Transverse colon (tissue), 4 donors: ENCODE data around the gene LRRC2. TPM values are rescaled to one million over a fixed set of nuclear protein-coding genes. Genes with fewer than 3 reads are reported as not detected.
"Not testable (repeated sequence)": the region's sequence is repeated elsewhere in the genome, so short reads cannot be mapped to it uniquely, and the experiment has no call there.

Experiments
- DNase-seq: peaks from one replicate; pipeline ENCODE4 v3.0.0-alpha.2; 2019
- H3K27ac ChIP-seq, 4 donors: fragments of 200-600 bp; sonication (generic); 2 replicates each; pipeline ENCODE4 v1.5.1; 2016 to 2018; ENCODE audit warnings: inconsistent platforms in 4 of 4
- H3K27me3 ChIP-seq: fragments of 200-600 bp; sonication (generic); 2 replicates; pipeline ENCODE4 v1.5.1; 2017; ENCODE audit warnings: inconsistent platforms
- H3K36me3 ChIP-seq, 4 donors: fragments of 200-600 bp; sonication (generic); 2 replicates each; pipeline ENCODE4 v1.5.1; 2017 to 2019; ENCODE audit warnings: inconsistent platforms in 4 of 4
- H3K4me1 ChIP-seq, 4 donors: fragments of 200-600 bp; sonication (generic); 2 replicates each; pipeline ENCODE4 v1.5.1; 2017 to 2020; ENCODE audit warnings: inconsistent platforms in 4 of 4
- H3K4me3 ChIP-seq, 4 donors: fragments of 200-600 bp; sonication (generic); 1 replicate in 1 of 4; 2 replicates in 3 of 4; pipeline versions ENCODE4 v1.5.1 to v1.6.1; 2017 to 2019; ENCODE audit warnings: inconsistent platforms in 4 of 4
- H3K9me3 ChIP-seq, 2 donors: fragments of 200-600 bp; sonication (generic); 2 replicates each; pipeline ENCODE4 v1.5.1; 2017 to 2019; ENCODE audit warnings: inconsistent platforms in 2 of 2
- CTCF ChIP-seq, 5 experiments: fragments of 200-600 bp in 3 of 5; fragments of 450-650 bp in 2 of 5; sonication (generic) in 3 of 5; IDR thresholded peaks; 1 replicate in 2 of 5; 2 replicates in 3 of 5; pipeline ENCODE4 v1.5.1; 2016 to 2017; ENCODE audit warnings: antibody characterized with exemption in 5 of 5, inconsistent platforms in 3 of 5, mild to moderate bottlenecking in 2 of 5, moderate library complexity in 1 of 5
- EP300 ChIP-seq: sonication (generic); formaldehyde crosslinking; IDR thresholded peaks from one replicate; pipeline ENCODE4 v1.6.1; 2017; ENCODE audit warnings: antibody characterized with exemption, low read depth
- POLR2A ChIP-seq: fragments of 450-650 bp; IDR thresholded peaks from one replicate; pipeline ENCODE4 v1.6.1; 2016; ENCODE audit warnings: antibody characterized with exemption, mild to moderate bottlenecking, moderate library complexity
- POLR2AphosphoS5 ChIP-seq, 3 donors: sonication (generic); formaldehyde crosslinking; IDR thresholded peaks; one replicate each; pipeline ENCODE4 v1.6.1; 2016; ENCODE audit warnings: antibody characterized with exemption in 3 of 3
- WGBS, 2 donors: methylation state at CpG; one replicate each; pipeline ENCODE4 v1.1.5; 2018; ENCODE audit warnings: low coverage in 1 of 2; 5-methylcytosine and 5-hydroxymethylcytosine counted together
- in situ Hi-C, 4 donors: fragments of 200-750 bp; cut with MboI; loops; one replicate each; pipeline versions ENCODE4 v1.15.0 to v1.15.1; 2017; ENCODE audit warnings: low sequenced_read_pairs in 3 of 4, low pct_ligation_motif_present in 1 of 4, low pct_unique_long_range_greater_than_20kb in 1 of 4
- intact Hi-C: fragments of 100-400 bp; cut with DNase I; formaldehyde crosslinking; loops from one replicate; pipeline ENCODE4 v1.15.1; 2023; ENCODE audit warnings: low total_unique reads
- total RNA-seq, 4 donors: library from RNA; depleted of rRNA; stranded (reverse); fragments of >200 nt; gene quantifications; one replicate each; pipeline ENCODE4 v1.1.0, GENCODE V29; 2016

The LRRC2 gene
- total RNA-seq, 4 donors from 2014 or later, result 1.00 to 2.0 (median 1.6) TPM; not detected in 1

DNA sequence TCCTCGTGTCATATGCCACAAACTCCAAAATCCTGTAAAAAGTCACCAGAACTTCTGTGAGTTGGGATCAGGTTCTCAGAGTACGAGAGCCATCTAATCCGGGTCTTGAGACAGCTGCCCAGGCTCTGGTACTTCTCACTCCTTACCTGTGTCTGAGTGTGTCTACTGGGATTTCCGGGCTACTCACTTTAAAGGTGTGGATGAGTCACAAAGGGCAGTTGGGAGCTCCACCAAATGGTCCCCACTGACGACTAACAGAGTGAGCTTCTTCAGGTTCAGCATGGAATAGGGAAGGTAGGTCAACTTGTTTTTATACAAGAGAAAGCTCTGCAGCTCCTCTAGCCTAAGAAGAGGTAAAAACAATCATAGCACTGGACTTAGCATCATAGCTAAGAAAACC lies 38.9 kb downstream of the LRRC2 start:
- no peak for DNase-seq
- Histone ChIP-seq H3K9me3 (no peaks in the 10 kb centered on the region), H3K4me3 (no peak overlapping the region), H3K4me1 (no peaks in the 10 kb centered on the region), H3K36me3 (no peaks in the 10 kb centered on the region), H3K27ac (no peak overlapping the region), H3K27me3 (no peaks in the 10 kb centered on the region)
- TF ChIP-seq POLR2AphosphoS5 (IDR thresholded peaks at IDR 0.05), result no peak
- intact Hi-C loops (no loop called here), in situ Hi-C loops (no loop called here)
- WGBS, 2 donors, result 87% methylated on average over 5 of the region's 5 CpGs; no CpG with 5 or more reads in 1 of the 2 donors

DNA sequence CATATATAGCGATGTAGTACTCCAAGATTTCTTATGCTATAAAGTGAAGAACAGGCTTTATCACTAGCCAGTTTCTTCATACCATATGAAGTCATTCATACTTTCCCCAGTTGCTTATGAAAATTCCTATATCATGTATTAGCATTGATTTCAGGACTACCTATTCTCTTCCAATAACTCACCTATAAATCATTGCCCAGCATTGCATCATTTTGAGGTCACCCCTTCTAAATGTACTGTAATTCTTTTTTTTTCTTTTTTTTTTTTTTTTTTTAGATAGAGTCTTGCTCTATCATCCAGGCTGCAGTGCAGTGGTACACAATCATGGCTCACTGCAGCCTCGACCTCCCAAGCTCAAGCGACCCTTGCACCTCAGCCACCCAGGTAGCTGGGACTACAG lies 41.3 kb downstream of the LRRC2 start:
- no peak for DNase-seq
- no peaks in the 10 kb centered on the region for H3K36me3 ChIP-seq
- TF ChIP-seq POLR2AphosphoS5 (IDR thresholded peaks at IDR 0.05), result no peak
- TF ChIP-seq EP300, result no peak
- TF ChIP-seq CTCF (IDR thresholded peaks at IDR 0.05), result no peak
- TF ChIP-seq POLR2A, result no peak
- H3K27ac ChIP-seq, result no peak overlapping the region
- WGBS, 2 donors, result 93 to 100% methylated on average over 1 to 3 of the region's 3 CpGs
- H3K27me3 ChIP-seq, result no peaks in the 10 kb centered on the region
- in situ Hi-C loops, result no loop called here
- H3K4me1 ChIP-seq, result no peaks in the 10 kb centered on the region
- intact Hi-C loops, result no loop called here
- no peak overlapping the region for H3K4me3 ChIP-seq
- no peaks in the 10 kb centered on the region for H3K9me3 ChIP-seq

DNA sequence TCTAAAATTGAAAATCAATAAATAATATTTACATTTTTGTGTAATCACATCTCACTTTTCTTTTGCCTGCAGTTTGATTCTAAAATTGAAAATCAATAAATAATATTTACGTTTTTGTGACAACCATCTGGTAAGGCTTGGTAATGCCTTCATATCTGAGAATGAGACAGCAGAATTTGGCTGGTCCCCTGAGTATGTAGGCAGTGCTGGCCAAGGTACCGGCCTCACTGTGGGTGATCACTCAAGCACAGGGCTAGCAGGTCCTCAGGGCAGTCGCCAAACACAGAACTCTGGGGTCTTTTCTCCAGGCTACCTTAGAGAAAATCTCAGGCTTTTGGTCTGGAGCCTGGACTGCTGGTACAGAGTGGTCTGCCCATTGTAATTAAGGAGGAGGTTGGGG lies 42.1 kb downstream of the LRRC2 start:
- no peak overlapping the region for H3K4me3 ChIP-seq
- TF ChIP-seq POLR2AphosphoS5 (IDR thresholded peaks at IDR 0.05) (no peak), POLR2A (no peak), EP300 (no peak), CTCF (IDR thresholded peaks at IDR 0.05) (no peak)
- in situ Hi-C loops, result no loop called here
- H3K36me3 ChIP-seq, result no peaks in the 10 kb centered on the region
- no peak overlapping the region for H3K27ac ChIP-seq
- intact Hi-C loops, result no loop called here
- H3K9me3 ChIP-seq, result no peaks in the 10 kb centered on the region
- no peaks in the 10 kb centered on the region for H3K4me1 ChIP-seq
- no peak for DNase-seq
- WGBS, 2 donors, result 85 to 100% methylated on average over 1 to 3 of the region's 3 CpGs
- H3K27me3 ChIP-seq, result no peaks in the 10 kb centered on the region

GRCh38 chr3:46523556-46523955 lies 42.5 kb downstream of the LRRC2 start:
- no peak for TF ChIP-seq EP300
- TF ChIP-seq POLR2AphosphoS5 (IDR thresholded peaks at IDR 0.05), result no peak
- no peak for TF ChIP-seq POLR2A
- no peak for TF ChIP-seq CTCF (IDR thresholded peaks at IDR 0.05)
- WGBS, 2 donors, result 86 to 100% methylated on average over 2 of the region's 2 CpGs
- Histone ChIP-seq H3K4me1 (no peaks in the 10 kb centered on the region), H3K27ac (no peak overlapping the region), H3K27me3 (no peaks in the 10 kb centered on the region), H3K4me3 (no peak overlapping the region), H3K9me3 (no peaks in the 10 kb centered on the region), H3K36me3 (no peaks in the 10 kb centered on the region)
- in situ Hi-C loops, result no loop called here
- DNase-seq, result no peak
- intact Hi-C loops, result no loop called here

- WGBS, 2 donors, result 80 to 96% methylated on average over 1 to 4 of the region's 4 CpGs
- H3K27me3 ChIP-seq, H3K4me3 ChIP-seq, DNase-seq, H3K4me1 ChIP-seq, H3K36me3 ChIP-seq, H3K9me3 ChIP-seq, intact Hi-C loops, H3K27ac ChIP-seq, in situ Hi-C loops: not testable (repeated sequence)
These were observed 43.9 kb downstream of the LRRC2 start for GRCh38 chr3:46522201-46522600.
